MCF 10A (cell line): ENCODE data around the gene NOL4L. TPM values are rescaled to one million over a fixed set of nuclear protein-coding genes. Genes with fewer than 3 reads are reported as not detected.
"Not testable (repeated sequence)": the region's sequence is repeated elsewhere in the genome, so short reads cannot be mapped to it uniquely, and the experiment has no call there.

ENCODE experiments used
- BruUV-seq: library from RNA; stranded (reverse); fragments of 400-500 nt; replicated peaks from 2 replicates; lab custom pipeline; 2021; lab: Mats Ljungman, UMichigan
- CTCF ChIA-PET: fragments of 300-600 bp; sonication (Branson Sonifier 250); formaldehyde crosslinking; extraction: SDS; loops from one replicate; lab custom pipeline; 2021; ENCODE audit warnings: antibody characterized with exemption, inconsistent platforms; lab: Yijun Ruan, JAX
- POLR2A ChIA-PET: fragments of 300-600, 350-650 bp; sonication (Branson Sonifier 250); formaldehyde crosslinking; extraction: SDS; loops from one replicate; lab custom pipeline; 2020; ENCODE audit warnings: antibody characterized with exemption, inconsistent platforms; lab: Yijun Ruan, JAX
- DNase-seq: peaks from one replicate; pipeline ENCODE4 v3.0.0-alpha.2; 2018; ENCODE audit not compliant: unreplicated experiment
- H3K27ac Mint-ChIP-seq: one replicate; pipeline ENCODE4 v1.8.0; 2022; ENCODE audit warnings: mild to moderate bottlenecking, low read depth, mixed read lengths; ENCODE audit not compliant: unreplicated experiment
- H3K27me3 Mint-ChIP-seq: one replicate; pipeline ENCODE4 v1.8.0; 2022; ENCODE audit warnings: mixed read lengths; ENCODE audit not compliant: insufficient read depth, unreplicated experiment
- H3K36me3 Mint-ChIP-seq: one replicate; pipeline ENCODE4 v1.8.0; 2022; ENCODE audit warnings: mild to moderate bottlenecking, moderate library complexity, mixed read lengths; ENCODE audit not compliant: insufficient read depth, unreplicated experiment
- H3K4me1 Mint-ChIP-seq: one replicate; pipeline ENCODE4 v1.8.0; 2022; ENCODE audit warnings: mixed read lengths; ENCODE audit not compliant: insufficient read depth, unreplicated experiment
- H3K4me3 Mint-ChIP-seq: one replicate; pipeline ENCODE4 v1.8.0; 2022; ENCODE audit warnings: mild to moderate bottlenecking, moderate library complexity, mixed read lengths; ENCODE audit not compliant: unreplicated experiment
- H3K9me3 Mint-ChIP-seq: one replicate; pipeline ENCODE4 v1.8.0; 2022; ENCODE audit warnings: mixed read lengths; ENCODE audit not compliant: unreplicated experiment
- intact Hi-C: fragments of 100-400 bp; cut with micrococcal nuclease; formaldehyde crosslinking; loops from 2 replicates; pipeline ENCODE4 v1.14.1; 2022
- total RNA-seq: library from RNA; stranded (reverse); gene quantifications from 2 replicates; pipeline ENCODE4 v1.2.3, GENCODE V29; 2022
- TF ChIP-seq, protein P1 (sequence below): fragments of 200-600 bp; IDR thresholded peaks from one replicate; pipeline ENCODE4 v1.8.0; 2022; ENCODE audit warnings: antibody characterized with exemption, mild to moderate bottlenecking; ENCODE audit not compliant: unreplicated experiment

The NOL4L gene
- total RNA-seq, 1 experiment from 2014 or later: 3.3 TPM

DNA sequence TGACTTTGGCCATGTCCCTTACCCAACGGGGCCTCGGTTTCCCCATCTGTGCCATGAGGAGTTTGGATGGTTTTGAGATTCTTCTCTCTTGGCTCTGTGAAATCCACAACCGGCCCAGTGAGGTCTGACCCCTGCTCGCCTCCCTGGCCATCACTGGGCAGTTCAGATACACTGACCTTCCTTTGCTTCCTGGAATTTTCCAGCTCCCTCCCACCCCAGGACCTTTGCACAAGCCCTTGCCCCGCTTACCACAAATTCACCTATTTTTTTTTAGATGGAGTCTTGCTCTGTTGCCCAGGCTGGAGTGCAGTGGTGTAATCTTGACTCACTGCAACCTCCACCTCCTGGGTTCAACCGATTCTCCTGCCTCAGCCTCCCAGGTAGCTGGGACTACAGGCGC lies 12.6 kb upstream of the NOL4L start:
- BruUV-seq: no TSS peak
- intact Hi-C loops: no loop called here
- H3K27ac Mint-ChIP-seq: no peak overlapping the region
- H3K27me3 Mint-ChIP-seq: no peaks in the 10 kb centered on the region
- no peak overlapping the region for H3K4me3 Mint-ChIP-seq
- TF ChIP-seq, protein P1, sequence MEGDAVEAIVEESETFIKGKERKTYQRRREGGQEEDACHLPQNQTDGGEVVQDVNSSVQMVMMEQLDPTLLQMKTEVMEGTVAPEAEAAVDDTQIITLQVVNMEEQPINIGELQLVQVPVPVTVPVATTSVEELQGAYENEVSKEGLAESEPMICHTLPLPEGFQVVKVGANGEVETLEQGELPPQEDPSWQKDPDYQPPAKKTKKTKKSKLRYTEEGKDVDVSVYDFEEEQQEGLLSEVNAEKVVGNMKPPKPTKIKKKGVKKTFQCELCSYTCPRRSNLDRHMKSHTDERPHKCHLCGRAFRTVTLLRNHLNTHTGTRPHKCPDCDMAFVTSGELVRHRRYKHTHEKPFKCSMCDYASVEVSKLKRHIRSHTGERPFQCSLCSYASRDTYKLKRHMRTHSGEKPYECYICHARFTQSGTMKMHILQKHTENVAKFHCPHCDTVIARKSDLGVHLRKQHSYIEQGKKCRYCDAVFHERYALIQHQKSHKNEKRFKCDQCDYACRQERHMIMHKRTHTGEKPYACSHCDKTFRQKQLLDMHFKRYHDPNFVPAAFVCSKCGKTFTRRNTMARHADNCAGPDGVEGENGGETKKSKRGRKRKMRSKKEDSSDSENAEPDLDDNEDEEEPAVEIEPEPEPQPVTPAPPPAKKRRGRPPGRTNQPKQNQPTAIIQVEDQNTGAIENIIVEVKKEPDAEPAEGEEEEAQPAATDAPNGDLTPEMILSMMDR: no peak
- H3K4me1 Mint-ChIP-seq: no peaks in the 10 kb centered on the region
- no peak for DNase-seq
- no peaks in the 10 kb centered on the region for H3K36me3 Mint-ChIP-seq
- ChIA-PET CTCF (interaction anchor here (0.6 to 1.2 kb wide), 3 partner anchors 20 to 775 kb away, joined by 3 to 6 read pairs (median 3); no protein-coding TSS in a partner anchor), POLR2A (interaction anchor here (0.8 kb wide), 1 partner anchor 8 kb away, joined by 4 read pairs; no protein-coding TSS in a partner anchor)
- no peaks in the 10 kb centered on the region for H3K9me3 Mint-ChIP-seq

DNA sequence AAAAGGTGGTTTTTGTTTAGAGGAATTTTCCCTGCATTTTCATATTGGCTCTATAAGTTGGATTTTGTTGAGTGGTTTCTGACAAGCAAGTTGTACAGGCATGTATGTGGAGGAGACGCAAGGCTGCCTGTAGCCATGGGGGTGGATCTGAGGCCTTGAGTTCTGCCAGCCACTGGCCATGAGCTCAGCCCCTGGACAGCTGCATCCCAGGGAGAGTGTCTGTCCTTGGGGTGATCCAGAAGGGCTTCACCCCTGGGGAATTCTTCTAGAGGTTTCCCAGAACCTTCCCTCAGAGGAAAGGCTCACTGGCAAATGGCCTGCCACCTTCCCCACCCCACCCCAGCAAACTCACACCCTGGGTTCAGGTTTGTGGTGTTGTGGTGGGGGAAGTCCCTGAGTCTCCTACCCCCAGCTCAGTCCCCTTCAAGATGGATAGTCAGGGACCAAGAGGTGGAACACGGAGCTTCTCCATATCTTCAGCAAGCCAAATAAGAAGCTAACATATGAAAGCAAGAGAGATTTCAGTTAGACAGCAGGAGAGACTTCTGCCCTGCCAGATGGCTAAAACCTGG lies 11.6 kb upstream of the NOL4L start:
- no peak overlapping the region for H3K4me3 Mint-ChIP-seq
- TF ChIP-seq, protein P1: no peak
- DNase-seq: no peak
- ChIA-PET POLR2A (no interaction called here), CTCF (interaction anchor here (0.8 kb wide), 1 partner anchor 56 kb away, joined by 3 read pairs; no protein-coding TSS in a partner anchor)
- no peaks in the 10 kb centered on the region for H3K36me3 Mint-ChIP-seq
- BruUV-seq: no TSS peak
- H3K27me3 Mint-ChIP-seq: no peaks in the 10 kb centered on the region
- no peaks in the 10 kb centered on the region for H3K4me1 Mint-ChIP-seq
- intact Hi-C loops: no loop called here
- no peaks in the 10 kb centered on the region for H3K9me3 Mint-ChIP-seq
- H3K27ac Mint-ChIP-seq: no peak overlapping the region

DNA sequence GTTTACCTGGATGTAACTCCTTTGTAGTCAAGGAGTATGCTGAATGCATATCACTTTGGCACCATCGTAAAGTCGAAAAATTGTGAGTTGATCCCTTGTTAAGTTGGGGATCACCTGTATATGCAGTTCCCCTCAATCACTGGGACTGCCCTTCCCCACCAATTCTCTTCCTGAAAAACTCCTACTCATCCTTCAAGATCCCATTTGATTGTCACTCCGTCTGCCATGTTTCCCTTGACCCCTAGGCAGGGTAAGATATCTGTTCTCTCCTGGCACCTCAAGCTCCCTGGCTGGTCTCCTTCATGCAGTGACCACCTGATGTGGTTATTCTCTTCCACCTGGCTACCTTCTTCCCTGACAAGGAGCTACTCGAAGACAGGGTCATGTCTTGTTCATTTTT lies 10.0 kb upstream of the NOL4L start:
- no peak overlapping the region for H3K27ac Mint-ChIP-seq
- no peak for DNase-seq
- H3K4me1 Mint-ChIP-seq: no peaks in the 10 kb centered on the region
- no peak overlapping the region for H3K4me3 Mint-ChIP-seq
- TF ChIP-seq, protein P1: no peak
- H3K27me3 Mint-ChIP-seq: no peaks in the 10 kb centered on the region
- no TSS peak for BruUV-seq
- intact Hi-C loops: no loop called here
- ChIA-PET CTCF (interaction anchor here (0.9 kb wide), 1 partner anchor 57 kb away, joined by 3 read pairs; no protein-coding TSS in a partner anchor), POLR2A (no interaction called here)
- H3K36me3 Mint-ChIP-seq: no peaks in the 10 kb centered on the region
- no peaks in the 10 kb centered on the region for H3K9me3 Mint-ChIP-seq

DNA sequence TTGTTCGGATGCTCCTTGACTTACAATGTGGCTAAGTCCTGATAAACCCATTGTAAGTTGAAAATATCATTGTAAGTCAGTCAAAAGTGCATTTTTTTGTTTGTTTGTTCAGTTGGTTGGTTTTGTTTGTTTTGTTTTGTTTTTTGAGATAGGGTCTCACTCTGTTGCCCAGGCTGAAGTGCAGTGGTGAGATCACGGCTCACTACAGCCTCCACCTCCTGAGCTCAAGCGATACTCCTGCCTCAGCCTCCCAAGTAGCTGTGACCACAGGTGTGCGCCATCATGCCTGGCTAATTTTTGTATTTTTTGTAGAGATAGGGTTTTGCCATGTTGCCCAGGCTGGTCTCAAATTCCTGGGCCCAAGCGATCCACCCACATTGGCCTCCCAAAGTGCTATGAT lies 9.5 kb upstream of the NOL4L start:
- H3K36me3 Mint-ChIP-seq, H3K27ac Mint-ChIP-seq, H3K27me3 Mint-ChIP-seq, H3K9me3 Mint-ChIP-seq, intact Hi-C loops, BruUV-seq, DNase-seq, H3K4me1 Mint-ChIP-seq, POLR2A ChIA-PET, H3K4me3 Mint-ChIP-seq: not testable (repeated sequence)
- CTCF ChIA-PET: interaction anchor here (0.9 kb wide), 1 partner anchor 58 kb away, joined by 3 read pairs; no protein-coding TSS in a partner anchor
